Measurements from ENCODE around the gene ZNF592.

Gene ZNF592

DNA sequence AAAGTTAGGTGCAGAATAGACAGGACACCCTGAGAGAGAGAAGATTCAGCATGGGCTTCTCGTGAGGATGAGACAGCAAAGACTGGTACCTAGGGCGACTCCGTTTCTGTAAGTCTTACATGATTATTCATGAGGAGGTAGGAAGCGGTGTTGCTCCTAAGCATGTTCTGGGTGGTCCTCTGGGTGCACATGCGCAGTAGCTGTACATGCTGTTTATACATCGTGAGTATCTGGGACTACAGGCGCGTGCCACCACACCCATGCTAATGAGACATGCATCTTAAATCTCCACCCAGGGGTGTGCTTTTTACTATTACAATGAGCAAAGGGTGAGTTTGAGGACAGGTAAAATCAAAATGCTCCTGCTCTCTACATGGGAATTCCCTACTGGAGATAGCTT lies 81.0 kb downstream of the ZNF592 start:
- no peak for DNase-seq (ENCODE audit: low read depth in 2 of 2)

DNA sequence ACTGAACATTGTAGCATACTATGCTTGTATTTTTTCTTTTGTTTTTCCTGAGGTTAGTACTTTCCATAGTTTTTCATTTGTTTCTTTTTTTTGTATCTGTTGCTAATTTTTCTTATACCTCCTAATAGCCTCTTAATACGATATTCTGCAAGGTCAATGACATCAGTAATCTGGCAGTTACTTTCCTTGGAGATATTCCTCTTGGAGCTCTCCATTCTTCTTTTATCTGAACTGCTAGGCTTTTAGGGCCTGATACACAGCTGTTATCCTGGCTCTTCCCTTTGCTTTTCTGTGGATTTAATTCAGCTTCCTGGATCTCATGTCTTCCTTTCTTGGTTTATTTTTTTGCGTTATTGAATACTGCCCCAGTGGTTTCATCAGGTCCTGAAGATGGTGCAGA lies 81.6 kb downstream of the ZNF592 start:
- DNase-seq (ENCODE audit: low read depth in 2 of 2) = no peak

DNA sequence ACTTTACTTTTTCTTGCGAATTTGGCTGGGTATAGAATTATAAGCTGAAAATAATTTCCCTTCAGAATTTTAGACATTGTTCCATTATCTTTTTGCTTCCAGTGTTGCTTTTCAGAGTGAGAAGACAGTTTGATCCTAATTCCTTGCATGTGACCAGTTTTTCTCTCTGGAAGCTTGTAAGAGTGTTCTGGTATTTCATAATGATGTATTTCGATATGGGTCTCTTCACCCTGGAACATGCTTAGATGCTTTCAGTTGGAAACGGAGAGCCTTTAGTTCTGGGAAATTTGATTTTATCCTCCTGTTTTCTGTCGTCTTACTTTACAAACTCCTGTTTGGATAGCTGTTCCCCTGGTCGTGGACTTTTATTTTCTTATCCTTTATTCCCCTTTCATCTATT lies 82.6 kb downstream of the ZNF592 start:
- no peak for DNase-seq (ENCODE audit: low read depth in 2 of 2)

DNA sequence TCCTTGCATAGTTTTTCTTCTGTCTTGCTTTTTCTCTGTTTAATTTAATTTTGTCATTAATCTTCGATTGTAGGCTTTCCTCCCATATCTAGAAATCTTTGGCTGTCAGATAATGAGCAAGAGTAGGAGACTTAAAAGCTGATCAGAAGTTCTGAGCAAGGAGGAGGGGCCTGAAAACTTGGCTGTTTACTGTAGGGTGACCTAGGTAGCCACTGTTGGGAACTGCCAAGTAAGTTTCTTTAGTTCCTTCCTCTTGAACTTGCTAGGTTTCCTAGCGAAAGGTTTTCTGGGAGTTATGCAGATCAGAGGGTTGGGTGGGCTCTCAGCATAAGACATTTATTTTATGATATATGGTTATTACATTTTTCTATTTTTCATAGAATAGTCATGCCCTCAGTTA lies 83.2 kb downstream of the ZNF592 start:
- no peak for DNase-seq (ENCODE audit: low read depth in 2 of 2)

DNA sequence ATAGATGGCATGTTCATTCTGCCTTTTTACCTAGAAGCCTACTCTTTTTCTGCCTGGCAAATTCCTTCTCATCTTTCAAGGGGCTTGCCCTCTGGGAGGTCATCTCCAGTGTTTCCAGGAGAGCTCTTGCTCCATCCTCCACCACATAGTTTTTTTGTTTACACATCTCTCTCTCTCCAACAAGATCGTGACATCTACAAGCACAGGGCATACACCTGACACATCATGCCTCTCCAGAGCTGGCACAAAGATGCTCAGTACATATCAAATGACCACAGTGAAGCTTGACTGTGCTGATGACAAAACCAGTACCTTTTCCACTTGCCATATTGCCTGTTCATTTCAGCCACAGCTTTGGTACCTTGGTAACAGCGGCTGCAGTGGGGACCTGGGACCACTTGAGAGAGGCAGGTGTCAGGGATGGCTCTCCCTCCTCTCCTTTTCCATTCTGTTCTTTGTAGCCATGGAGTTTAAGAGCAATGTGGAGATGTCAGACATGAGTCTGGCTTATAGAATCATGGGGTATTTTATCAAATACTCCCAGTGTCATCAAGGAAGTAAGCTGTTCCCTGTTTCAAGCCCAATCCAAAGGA lies 84.2 kb downstream of the ZNF592 start:
- DNase-seq (ENCODE audit: low read depth in 2 of 2) = no peak

DNA sequence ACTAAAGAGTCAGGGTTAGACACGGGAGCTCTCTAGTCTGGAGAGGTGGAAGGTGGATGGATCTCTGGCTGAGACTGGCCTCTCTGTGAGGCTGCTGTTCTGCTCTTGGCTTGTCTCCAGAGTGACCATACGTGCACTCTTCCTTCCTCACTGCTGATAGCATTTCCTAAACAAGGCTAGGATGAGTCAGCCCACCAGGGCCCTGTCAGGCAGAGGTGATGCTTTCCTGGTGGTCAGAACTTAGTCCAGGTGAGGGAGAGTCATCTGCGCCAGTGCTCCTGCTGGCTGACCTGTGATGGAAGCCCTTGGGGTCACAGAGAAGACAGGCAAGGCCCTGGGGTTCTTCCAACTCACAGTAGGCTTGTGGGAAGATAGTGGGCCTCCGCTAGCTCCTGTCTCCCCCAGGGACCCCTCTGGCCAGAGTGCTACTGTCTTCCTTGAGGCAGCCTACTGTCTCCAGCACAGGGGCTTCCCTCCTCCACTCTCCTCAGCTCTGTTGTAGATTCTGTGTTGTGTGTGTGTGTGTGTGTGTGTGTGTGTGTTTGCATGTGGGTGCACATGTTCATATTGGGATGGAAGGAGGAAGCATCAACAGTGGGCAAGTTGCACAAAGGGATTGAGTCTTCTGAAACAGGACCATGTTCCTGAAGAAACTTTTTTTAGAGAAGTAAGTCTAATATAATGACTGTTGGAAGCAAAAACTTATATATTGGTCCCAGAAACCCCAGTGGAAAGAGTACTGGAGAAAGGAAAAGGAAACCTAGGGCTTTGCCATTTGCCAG lies 85.2 kb downstream of the ZNF592 start:
- no peak for DNase-seq (ENCODE audit: low read depth in 2 of 2)

DNA sequence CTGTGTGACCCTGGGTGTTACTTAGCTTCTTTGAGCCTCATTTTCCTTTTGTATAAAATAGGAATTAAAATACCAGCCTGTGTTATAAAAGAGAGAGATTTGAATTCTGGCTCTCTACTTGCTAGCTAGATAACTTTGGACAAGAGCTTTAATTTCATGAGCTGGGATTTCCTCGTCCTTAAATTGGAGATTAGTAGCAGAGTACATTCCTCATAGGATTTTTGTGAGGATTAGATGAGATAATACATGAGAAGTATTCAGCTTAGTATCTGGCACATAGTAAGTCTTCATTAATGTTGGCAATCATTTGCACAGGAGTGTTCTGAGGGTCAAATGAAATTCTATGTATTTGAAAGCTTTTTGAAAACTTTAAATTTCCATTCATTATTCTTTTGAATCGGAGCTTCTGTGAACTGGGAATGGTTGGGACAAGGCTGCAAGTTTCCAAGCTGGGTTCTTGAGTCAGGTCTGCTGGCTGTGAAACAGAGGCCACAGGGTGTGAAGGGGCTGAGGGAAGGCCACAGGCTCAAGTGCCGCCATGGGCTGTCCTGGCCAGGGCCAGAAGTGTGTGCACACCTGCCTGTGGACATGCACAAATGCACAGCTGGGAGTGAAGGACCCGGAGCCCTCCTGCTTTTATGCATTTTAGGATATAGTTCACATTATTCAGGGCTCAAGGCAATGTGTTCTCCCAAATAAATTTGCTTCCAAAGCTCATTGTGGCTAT lies 86.0 kb downstream of the ZNF592 start:
- no peak for DNase-seq (ENCODE audit: low read depth in 2 of 2)

DNA sequence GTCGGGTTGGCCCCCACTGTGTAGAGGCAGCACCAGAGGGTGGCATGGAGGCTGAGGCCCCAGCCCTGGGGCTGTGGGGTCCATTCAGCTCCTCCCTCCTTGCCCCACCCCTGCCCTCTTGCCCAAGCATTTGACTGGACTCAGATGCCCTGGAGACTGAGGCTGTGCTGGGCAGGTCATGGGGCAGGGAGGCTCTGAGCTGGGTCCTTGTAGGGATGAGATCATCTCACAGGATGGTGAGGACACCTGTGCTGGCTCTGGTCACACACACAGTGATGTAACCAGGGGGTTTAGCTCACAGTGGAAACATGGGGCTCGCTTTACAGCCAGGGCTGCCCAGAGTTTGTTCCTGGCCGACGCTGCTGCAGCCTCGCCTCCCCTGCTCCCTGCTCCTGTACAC lies 86.6 kb downstream of the ZNF592 start:
- no peak for DNase-seq (ENCODE audit: low read depth in 2 of 2)

DNA sequence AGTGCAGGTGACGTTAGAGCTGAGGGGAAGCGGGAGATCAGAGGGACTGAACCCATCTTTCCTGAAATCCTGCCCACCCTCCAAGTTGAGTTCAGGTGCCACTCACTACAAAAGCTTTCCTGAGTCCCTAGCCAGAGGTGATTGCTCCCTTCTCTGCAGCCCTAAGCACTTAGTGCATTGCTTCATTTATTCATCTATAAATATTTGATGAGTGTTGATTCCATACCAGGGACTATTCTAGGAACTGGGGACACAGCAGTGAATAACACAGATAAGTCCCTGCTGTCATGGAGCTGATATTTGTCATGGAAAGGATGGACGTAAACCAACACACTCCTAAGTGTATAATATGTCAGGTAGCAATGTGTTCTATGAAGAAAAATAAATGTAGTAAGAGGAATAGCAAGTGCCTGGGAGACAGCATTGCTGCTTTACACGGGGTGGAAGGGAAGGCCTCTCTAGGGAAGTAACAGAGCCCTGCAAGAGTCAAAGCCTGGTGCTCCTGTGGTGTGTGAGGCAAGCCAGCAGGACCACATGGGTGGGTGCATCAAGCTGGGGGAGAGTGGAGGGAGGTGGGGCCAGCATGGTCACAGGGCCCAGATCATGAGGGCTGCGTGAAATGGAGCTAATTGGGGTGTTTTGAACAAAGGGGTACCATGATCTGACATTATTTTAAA lies 87.4 kb downstream of the ZNF592 start:
- DNase-seq (ENCODE audit: low read depth in 2 of 2) = no peak

DNA sequence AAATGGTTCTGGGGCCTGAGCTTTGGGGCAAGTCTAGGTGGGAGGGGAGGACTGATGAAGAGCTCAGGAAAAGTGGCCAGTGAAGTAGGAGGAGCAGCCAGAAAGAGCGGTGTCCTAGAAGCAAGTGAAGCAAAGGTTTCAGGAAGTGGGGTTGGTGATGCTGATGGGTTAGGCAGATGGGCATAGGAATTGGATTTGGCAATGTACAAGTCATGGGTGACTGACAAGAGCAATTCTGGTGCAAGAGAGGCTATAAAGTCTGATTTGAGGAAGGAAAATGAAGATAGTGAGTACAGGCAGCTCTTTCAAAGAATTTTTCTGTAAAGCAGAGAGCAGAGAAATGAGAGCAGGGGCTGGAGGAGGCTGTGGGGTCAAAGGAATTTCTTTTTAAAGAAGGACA lies 88.5 kb downstream of the ZNF592 start:
- no peak for DNase-seq (ENCODE audit: low read depth in 2 of 2)

DNA sequence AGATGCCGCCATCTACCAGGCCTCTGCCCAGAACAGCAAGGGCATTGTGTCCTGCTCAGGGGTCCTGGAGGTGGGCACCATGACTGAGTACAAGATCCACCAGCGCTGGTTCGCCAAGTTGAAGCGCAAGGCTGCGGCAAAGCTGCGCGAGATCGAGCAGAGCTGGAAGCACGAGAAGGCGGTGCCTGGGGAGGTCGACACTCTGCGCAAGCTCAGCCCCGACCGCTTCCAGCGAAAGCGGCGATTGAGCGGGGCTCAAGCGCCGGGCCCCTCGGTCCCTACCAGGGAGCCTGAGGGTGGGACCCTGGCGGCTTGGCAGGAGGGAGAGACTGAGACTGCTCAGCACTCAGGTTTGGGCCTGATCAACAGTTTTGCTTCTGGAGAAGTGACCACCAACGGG lies 91.3 kb downstream of the ZNF592 start:
- DNase-seq (ENCODE audit: low read depth in 2 of 2) = no peak

DNA sequence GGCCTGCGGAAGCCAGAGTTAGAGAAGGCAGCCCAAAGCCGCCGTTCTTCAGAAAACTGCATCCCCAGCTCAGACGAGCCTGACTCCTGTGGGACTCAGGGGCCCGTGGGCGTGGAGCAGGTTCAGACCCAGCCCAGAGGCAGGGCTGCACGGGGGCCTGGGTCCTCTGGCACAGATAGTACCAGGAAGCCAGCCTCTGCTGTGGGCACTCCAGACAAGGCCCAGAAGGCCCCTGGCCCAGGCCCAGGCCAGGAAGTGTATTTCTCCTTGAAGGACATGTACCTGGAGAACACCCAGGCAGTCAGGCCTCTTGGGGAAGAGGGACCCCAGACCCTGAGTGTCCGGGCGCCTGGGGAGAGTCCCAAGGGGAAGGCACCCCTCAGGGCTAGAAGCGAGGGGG lies 91.9 kb downstream of the ZNF592 start:
- no peak for DNase-seq (ENCODE audit: low read depth in 2 of 2)

DNA sequence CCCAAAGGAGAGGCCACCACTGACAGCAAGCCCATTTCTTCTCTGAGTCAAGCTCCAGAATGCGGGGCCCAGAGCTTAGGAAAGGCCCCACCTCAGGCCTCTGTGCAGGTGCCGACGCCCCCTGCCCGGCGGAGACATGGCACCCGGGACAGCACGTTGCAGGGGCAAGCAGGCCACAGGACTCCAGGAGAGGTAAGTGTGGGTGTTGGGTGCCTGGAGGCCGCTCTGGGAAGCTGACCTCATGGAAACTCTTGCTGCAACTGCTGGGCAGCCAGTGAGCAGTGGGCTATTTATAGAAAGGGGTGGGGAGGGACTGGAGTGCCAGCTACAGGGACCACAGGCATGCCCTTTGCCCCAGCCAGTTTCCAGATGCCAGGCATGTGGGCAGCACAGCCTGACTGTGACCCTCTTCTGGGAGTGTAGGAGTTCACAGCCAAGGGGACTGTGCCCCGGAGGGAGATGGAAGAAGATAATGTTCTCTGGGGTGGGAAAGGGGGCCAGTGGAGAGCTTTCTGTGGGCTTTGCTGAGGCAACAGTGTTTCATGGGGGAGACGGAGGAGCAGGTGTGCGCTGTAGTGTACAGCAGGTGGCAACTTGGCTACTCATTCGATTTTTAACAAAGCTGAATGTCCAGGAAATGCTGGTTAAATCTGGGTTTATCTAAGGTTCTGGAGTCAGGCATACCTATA lies 92.5 kb downstream of the ZNF592 start:
- no peak for DNase-seq (ENCODE audit: low read depth in 2 of 2)

DNA sequence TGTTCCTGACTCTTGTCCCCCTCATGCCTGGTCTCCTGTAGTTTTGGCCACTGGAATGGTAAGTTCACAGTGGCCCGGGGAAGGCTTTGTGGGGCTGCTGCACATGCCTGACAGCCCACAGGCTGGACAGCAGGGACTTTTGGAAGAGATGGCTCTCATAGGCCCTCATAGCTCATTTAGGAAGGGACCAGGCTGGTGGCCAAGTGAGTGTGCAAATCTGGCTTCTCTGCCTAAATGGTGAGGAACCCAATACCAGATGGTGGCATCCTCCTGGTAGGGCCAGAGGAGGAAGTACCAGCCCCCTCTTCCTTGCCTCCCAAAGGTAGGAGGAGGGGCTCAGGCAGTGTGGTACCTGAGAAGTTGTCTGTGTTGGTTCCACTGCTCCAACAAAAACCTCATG lies 94.4 kb downstream of the ZNF592 start:
- no peak for DNase-seq (ENCODE audit: low read depth in 2 of 2)

DNA sequence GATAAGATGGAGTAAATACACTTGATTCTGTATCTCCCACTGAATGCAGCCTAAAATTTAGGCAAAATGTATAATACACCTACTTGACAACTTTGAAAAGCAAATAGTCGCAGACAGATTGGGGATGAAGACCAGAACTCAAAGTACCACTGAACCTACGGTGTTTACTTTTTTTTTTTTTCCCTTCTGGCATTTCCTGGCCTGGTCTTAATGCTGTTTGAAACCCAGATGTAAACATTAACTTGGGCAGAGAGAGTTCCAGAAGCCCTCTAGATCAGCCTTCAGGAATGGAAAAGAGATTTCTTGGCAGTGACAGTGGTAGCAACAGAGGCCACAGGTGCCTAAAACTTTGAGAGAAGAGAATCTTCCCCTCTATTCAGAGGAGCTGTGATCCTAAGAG lies 96.6 kb downstream of the ZNF592 start:
- no peak for DNase-seq (ENCODE audit: low read depth in 2 of 2)

DNA sequence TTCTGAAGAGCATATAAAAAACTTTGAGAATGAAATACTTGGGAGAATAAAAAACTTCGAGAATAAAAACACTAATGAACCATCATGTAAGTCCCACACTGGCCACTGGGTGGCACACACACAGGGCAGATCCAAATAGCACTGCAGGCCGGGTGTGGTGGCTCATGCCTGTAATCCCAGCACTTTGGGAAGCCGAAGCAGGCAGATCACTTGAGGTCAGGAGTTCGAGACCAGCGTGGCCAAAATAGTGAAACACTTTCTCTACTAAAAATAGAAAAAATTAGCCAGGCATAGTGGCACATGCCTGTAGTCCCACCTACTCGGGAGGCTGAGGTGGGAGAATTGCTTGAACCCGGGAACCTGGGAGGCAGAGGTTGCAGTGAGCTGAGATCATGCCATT lies 97.2 kb downstream of the ZNF592 start:
- peak; percentile 28 to 42 for DNase-seq (ENCODE audit: low read depth in 2 of 2)

DNA sequence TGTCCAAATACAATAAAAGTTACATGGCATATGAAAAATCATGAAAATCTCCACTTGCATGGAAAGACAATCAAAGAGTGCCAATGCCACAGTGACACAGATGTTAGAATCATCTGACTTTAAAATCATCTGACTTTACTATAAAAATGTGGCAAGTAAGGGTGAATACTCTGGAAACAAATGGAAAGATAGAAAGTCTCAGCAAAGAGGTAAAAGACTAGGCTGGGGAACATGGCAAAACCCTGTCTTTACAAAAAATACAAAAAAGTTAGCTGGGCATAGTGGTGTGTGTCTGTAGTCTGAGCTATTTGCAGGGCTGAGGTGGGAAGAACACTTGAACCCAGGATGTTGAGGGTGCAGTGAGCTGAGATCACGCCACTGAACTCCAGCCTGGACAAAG lies 97.9 kb downstream of the ZNF592 start:
- no peak for DNase-seq (ENCODE audit: low read depth in 2 of 2)

DNA sequence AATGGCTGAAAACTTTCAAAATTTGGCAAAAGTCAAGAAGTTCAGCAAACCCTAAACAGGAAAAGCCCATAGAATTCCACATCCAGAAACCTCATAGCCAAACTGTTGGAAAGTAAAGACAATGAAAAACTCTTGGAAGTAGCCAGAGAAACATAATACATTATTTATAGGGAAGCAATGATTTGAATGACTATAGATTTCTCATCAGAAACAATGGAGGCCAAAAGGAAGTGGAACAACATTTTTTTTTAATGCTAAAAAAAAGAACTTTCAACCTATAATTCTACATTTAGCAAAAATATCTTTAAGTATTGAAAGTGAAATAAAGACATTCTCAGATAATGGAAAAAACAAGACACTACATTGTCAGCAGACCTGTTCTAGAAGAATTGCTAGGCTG lies 99.0 kb downstream of the ZNF592 start:
- no peak for DNase-seq (ENCODE audit: low read depth in 2 of 2)

DNA sequence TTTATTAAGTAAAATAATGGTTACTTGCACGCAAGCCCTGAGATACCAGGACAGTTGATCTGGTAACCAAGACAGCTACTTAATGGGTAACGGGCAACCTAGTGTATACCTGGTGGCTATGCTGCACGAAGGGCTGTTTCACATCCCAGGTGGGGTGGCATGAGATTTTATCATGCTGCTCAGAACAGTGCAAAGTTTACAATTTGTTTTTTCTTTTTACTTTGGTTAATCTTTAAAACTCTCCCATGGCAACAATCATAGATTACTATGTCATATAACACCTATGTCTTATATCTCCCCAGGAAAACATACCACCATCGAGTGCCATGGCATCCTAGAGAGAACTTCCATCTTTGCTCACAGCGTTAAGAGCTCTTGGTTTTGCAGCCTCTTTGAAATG lies 103.8 kb downstream of the ZNF592 start:
- no peak for DNase-seq (ENCODE audit: low read depth in 2 of 2)

DNA sequence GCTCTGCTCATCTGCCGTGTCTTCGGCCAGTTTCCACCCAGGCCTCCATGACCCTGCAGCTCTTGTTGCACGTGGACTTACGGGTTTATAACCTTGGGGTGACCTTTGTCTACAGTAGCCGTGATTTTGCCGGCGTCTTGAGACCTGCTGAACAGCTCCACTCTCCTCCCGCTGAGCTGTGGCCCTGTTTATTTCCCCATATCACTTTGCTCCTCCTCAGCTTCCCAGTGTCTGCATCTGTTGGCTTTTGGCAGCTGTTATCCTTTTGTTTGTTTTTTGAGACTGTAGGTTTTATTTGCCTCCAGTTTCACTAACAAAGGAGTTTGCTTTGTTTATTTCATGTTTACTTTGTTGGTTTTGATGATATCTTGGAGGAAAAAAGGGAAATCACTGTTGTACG lies 106.7 kb downstream of the ZNF592 start:
- DNase-seq (ENCODE audit: low read depth in 2 of 2) = no peak

DNA sequence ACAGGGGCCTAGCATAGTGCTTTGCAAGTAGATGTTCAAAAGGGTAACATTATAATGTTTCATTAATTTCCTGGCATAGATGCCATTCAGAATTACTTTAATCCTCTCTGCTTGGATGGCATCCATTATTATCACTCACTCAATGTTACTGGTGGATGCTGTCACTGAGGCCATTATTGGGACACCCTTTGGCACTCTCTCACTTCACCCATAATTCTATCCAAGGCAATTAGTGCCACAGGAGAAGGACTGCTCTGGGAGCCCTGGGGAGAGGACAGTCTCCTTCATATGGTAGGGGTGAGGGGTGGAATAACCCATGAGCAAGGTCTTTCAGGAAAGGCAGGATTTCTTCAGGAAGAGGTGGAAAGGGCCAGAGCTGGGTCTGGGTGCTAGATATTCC lies 107.4 kb downstream of the ZNF592 start:
- DNase-seq (ENCODE audit: low read depth in 2 of 2) = no peak
